NCI-H2227 treated with DMSO at 0.1 percent for 48 hours (cell line): ENCODE data around the gene NACC1.
A peak's percentile ranks its signal among the peaks of the same experiment; 100 is the strongest.

Experiments used
- DNase-seq: peaks from one replicate; lab custom pipeline; 2025; lab: John Stamatoyannopoulos, UW

NACC1 gene

GRCh38 chr19:13087795-13088537, 30.1 kb upstream of the NACC1 start:
- DNase-seq: no peak

- no peak for DNase-seq
These were observed 28.8 kb upstream of the NACC1 start for GRCh38 chr19:13089139-13089856.

- no peak for DNase-seq
These were observed 28.1 kb upstream of the NACC1 start for GRCh38 chr19:13089857-13090507.

DNA sequence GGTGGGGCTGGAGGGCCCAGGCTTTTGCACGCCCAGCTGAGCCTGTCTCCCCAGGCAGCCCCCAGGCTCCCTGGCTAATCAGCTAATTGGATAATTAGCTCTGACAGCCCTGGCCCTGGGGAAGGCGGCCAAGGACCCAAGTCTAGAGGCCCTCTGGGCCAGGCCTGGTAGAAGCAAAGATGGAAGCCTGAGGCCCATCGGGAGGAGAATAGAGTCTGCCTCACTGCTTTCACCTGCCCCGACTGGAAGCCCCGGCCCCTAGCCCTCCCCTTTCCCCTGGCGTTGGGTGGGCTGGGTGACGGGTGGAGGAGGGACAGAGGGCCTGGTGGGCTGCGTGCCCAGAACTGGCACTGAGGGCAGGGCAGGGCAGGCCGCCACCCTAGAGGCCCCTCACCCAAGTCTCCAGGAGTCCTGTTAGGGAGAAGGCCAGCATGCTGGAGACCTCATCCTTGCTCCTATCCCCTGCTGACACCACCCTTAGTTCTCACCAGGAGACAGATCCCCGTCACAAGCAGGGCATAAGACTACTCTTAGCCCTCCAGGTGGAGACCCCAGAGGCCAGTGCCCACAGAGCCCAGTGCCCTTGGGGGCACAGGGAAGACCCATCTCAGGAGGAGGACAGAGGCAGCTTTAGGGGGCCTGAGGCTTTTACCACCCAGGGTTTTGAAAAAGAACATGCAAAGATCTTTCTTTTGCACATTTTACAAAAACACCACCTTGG, 27.4 kb upstream of the NACC1 start:
- no peak for DNase-seq

- DNase-seq: no peak
These were observed 26.5 kb upstream of the NACC1 start for GRCh38 chr19:13091400-13092157.

DNA sequence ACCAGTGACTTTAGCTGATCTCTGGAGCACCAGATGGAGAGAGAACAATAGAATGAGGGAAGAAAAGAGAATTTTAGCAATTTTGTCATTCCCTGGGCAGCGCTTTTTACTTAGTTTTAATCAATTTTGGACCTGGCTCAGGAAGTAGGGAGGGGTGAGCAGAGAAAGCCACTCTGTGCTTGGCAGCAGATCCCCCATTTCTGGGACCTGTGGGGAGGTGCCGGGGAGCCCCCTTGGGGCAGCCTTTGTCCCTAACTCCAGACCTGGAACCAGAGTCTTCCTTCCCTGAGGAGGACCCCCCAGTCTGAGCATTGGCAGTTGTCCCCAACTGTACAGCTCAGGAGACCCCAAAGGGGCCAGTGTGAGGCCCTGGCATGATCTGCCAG, 25.9 kb upstream of the NACC1 start:
- no peak for DNase-seq

DNA sequence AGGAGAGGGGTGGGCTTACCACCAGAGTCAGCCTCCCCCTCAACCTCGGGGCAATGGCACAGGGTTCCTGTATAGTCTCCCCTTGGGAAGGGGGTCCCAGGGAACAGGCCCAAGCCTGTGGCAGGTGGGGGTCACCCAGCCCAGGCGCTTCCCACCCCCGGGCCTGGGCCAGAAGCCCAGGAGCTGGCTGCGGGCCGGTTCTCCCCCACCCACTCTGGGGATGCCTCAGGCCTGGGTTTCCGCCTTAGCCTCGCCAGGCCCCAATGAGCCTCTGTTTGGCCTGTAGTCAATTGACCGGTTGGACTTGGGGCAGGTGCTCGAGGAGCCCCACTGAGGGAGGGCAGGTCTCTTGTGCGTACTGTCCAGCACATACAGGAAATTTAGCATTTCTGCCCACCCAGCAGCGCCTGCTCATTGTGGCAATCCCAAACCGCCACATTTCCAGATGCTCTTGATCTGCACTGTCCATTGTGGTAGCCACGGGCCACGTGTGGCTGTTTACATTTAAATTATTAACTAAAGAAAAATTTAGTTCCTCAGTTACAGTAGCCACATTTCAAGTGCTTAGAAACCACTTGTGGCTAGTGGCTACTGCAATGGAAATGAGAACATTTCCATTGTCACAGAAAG, 25.3 kb upstream of the NACC1 start:
- no peak for DNase-seq

- DNase-seq: peak; percentile 46
These were observed 24.5 kb upstream of the NACC1 start for GRCh38 chr19:13093407-13094105.

DNA sequence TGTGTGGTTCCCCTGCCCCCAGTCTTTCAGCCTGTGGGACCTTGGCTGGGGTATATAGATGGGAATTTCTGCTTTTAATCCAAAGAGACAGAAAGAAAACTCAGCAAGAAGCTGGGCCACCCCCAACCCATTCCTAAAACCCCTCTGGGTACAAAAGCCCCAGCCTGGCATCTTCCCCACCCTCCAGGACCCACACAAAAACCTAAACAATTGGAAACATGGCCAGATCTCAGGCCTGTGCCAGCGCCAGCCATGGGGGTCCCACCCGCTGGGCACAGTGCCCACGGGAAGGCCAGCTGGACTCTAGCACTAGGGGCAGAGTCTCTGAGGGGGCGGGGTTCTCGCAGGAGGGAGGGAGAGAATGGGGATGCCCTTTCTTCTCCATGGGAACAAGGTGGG, 24.0 kb upstream of the NACC1 start:
- no peak for DNase-seq

- DNase-seq: no peak
These were observed 23.2 kb upstream of the NACC1 start for GRCh38 chr19:13094771-13095392.

DNA sequence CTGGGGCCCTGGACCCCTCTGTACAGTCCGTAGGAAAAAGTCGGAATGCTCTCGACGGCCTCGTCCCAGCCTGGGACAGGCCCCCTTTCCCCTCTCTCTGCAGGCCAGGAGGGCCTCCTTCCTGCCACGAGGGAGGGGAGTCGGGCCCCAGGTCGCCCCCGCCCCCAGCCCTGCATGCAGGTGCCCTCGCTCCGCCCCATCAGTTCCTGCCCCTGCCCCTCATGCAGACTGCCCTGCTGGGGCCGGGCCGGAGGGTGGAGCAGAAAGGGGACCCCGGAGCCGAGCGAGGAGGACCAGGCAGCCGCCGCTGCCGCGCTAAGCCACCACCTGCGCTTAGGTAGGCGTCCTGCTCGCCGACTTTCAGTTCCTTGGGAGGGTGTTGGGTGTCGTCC, 22.7 kb upstream of the NACC1 start:
- DNase-seq: no peak

DNA sequence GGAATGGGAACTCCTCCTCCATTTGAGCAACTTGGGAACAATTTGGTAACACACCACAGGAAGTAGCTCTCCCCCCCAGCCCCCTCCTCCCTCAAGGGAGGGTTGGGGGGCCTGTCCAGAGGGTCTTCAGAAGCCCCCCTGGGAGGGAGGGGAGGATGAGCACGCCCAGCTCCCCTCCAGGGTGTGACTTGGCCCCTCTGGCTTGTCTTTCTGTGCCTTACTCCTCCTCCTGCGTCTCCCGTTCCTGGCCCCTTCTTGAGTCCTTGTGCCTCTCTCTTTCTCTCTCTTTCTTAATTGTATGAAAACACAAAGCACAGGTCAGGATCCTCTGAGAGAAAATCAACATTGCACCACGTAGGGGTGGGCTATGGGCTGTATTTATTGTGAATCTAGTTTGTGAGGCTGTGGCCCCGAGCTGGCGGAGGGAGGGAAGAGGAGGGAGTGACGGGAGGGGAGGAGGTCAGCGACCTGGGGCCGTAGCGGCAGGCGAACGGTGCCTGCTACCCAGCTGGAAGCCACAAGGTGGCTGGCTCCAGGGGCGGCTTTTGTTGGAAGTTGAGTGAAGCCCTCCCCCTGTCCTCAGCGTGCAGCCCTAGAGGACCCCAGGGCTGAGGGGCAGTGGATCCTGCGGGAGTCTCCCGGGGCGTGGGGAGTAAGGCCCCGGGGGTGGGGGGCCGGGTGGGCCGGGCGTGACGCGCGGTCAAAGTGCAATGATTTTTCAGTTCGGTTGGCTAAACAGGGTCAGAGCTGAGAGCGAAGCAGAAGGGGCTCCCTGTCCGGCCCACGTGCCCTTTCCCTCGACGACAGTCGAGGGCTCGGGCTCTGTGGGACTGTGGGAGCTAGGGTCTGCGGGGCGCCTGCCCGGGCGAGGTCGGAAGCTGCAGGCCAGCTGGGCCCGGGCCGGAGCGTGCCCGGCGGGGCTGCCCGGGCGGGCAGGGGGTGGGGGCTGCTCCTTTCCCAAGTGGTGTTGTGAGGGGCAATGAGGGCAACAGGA, 21.8 kb upstream of the NACC1 start:
- DNase-seq: no peak

- DNase-seq: no peak
These were observed 21.0 kb upstream of the NACC1 start for GRCh38 chr19:13097033-13097462.

DNA sequence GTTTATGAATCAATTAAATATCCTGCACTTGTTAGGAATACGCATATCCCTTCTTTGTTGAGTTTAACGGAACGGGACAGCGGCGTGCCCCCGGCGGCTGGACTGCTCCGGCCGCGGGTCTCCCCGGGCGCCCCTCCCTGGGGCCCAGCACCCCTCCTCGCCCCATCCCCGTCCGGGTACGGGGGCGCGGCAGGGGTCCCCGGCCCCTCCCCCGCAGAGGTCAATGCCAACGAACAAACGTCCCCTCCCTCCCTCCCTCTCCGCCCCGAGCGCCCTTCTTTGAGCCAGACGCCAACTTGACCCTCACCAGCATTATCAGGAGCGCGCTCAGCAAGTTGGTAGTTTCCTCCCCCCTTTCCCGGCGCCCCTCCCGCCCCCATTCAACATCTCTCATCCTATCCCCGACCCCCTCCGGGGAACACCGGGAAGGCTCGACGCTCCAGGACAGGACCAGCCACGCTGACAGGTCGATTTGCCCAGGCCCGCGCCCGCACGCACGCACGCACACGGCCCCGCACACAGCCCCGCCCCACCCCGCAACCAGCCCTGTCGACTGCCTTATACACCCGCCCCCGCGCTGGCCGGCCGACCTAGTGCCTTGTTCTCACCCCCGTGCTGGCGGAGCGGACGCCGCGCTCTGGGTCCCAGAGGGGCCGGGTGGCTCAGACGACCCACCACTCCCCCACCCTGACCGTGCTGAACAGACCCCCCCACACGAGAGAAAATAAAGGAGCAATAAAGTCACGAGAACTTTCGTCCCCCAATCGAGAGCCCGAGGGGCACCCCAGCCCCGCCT, 20.4 kb upstream of the NACC1 start:
- no peak for DNase-seq

DNA sequence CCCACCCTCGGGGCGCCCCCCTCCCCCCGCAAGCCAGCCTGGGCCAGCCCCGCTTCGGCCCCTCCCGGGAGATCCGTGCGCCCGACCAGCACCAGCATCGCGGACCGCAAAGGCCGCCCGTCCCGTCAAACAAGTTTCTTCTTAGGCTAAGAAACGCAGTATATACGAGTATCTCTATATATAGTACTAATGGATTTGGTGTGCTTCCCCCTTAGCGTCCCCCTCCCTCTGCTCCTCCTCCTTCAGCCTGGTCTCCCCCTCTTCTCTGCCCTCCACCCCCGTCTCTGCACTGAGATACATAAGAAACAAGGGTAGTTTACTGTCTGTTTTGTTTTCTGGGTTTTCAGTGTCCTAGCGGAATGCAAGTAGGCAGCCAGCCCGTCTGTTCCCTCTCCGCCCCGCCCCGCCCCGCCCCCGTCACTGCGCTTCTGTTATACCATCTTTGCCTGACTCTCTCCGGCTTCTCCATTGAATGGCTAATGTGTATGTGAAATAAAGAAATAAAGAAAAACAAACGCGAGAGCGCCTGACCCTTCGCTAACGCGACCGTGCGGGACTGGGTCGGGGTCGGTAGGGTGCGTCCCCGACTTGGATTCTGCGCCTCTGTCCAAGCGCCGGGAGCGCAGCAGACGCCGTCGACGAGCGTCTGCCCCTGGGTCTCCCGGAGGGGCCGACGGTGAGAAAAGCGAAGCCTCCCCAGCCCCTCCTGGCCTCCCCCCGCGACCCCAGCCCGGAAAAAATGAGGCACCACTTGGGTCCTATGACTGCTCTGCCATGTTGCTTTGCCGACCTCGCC, 19.6 kb upstream of the NACC1 start:
- no peak for DNase-seq

DNA sequence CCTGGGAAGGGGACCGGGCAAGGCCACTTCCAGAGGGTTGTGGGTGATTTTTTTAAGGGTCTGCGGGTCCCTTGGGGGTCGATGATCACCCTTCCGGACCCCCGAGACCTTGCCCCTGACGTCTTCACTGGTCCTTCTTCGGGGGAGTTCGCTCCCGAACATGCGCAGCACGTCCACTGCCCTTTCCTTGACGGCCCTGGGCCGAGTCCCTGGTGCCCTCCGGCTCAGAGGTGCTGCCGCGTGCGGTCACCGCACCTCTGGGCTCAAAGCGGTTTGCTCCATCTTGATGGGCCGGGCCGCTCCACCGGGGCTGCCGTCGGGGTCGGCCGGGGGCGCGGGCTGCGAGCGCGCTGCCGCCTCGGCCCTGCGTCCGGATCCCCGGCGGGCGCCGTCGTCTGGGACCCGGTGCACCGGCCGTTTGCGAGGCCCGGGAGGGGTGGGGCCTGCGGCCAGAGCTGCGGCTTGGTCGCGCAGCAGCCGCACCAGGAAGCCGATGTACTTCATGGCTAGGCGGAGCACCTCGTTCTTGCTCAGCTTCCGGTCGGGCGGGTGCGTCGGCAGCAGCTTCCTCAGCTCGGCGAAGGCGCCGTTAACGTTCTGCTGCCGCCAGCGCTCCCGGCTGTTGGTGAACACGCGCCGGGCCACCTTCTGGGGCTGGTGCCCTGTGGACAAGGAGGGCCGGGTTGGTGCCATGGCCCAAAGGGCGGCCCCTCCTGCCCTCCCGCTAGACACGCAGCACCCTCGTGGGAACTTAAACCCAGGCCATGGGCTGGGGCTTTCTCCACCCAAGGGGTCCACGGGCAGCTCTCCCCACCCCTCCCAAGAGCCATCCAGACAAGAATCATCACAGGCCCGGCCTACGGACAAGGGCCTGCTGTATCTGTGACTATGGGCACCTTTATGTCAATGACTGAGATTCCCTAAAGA, 18.7 kb upstream of the NACC1 start:
- DNase-seq: no peak
